Measurements from ENCODE around the gene ACTL7B. TPM values are rescaled to one million over a fixed set of nuclear protein-coding genes. Genes with fewer than 3 reads are reported as not detected.

Gene ACTL7B
- total RNA-seq, 3 donors from 2014 or later, result 0.16 TPM; not detected in 2

- H3K4me1 ChIP-seq, result no peaks in the 10 kb centered on the region
- TF ChIP-seq CTCF (IDR thresholded peaks at IDR 0.05), result no peak
- no peak for TF ChIP-seq POLR2A (IDR thresholded peaks at IDR 0.05)
- TF ChIP-seq POLR2AphosphoS5 (IDR thresholded peaks at IDR 0.05), result no peak
- intact Hi-C loops (cut with DNase I; ENCODE audit: low total_unique reads), result no loop called here
Observed at GRCh38 chr9:108816037-108816436, 39.7 kb downstream of the ACTL7B start.

GRCh38 chr9:108815156-108815555 is 40.6 kb downstream of the ACTL7B start:
- Histone ChIP-seq H3K36me3 (no peaks in the 10 kb centered on the region), H3K27me3 (no peaks in the 10 kb centered on the region), H3K27ac (no peak overlapping the region), H3K4me1 (no peaks in the 10 kb centered on the region), H3K4me3 (no peak overlapping the region), H3K9me3 (no peaks in the 10 kb centered on the region)
- DNase-seq (ENCODE audit: low spot score in 2 of 2), result no peak
- intact Hi-C loops (cut with DNase I; ENCODE audit: low total_unique reads), result no loop called here
- TF ChIP-seq CTCF (IDR thresholded peaks at IDR 0.05), result no peak
- no peak for TF ChIP-seq POLR2AphosphoS5 (IDR thresholded peaks at IDR 0.05)
- TF ChIP-seq POLR2A (IDR thresholded peaks at IDR 0.05), result no peak

More at GRCh38 chr9:108816037-108816436, 39.7 kb downstream of the ACTL7B start:
- Histone ChIP-seq H3K4me3 (no peak overlapping the region), H3K27me3 (no peaks in the 10 kb centered on the region), H3K27ac (no peak overlapping the region), H3K36me3 (no peaks in the 10 kb centered on the region), H3K9me3 (no peaks in the 10 kb centered on the region)
- no peak for DNase-seq (ENCODE audit: low spot score in 2 of 2)

GRCh38 chr9:108813951-108814601 is 41.7 kb downstream of the ACTL7B start:
- Histone ChIP-seq H3K27ac (no peak overlapping the region), H3K36me3 (no peaks in the 10 kb centered on the region), H3K27me3 (no peaks in the 10 kb centered on the region), H3K4me1 (no peaks in the 10 kb centered on the region), H3K4me3 (no peak overlapping the region), H3K9me3 (no peaks in the 10 kb centered on the region)
- DNase-seq (ENCODE audit: low spot score in 2 of 2), result no peak
- no peak for TF ChIP-seq CTCF (IDR thresholded peaks at IDR 0.05)
- TF ChIP-seq POLR2A (IDR thresholded peaks at IDR 0.05), result no peak
- no peak for TF ChIP-seq POLR2AphosphoS5 (IDR thresholded peaks at IDR 0.05)
- intact Hi-C loops (cut with DNase I; ENCODE audit: low total_unique reads), result no loop called here

- intact Hi-C loops (cut with DNase I; ENCODE audit: low total_unique reads), result no loop called here
- no peaks in the 10 kb centered on the region for H3K4me1 ChIP-seq
- H3K36me3 ChIP-seq, result no peaks in the 10 kb centered on the region
- no peak overlapping the region for H3K4me3 ChIP-seq
- no peak for DNase-seq (ENCODE audit: low spot score in 2 of 2)
- TF ChIP-seq POLR2AphosphoS5 (IDR thresholded peaks at IDR 0.05), result no peak
- TF ChIP-seq CTCF (IDR thresholded peaks at IDR 0.05), result no peak
- no peak for TF ChIP-seq POLR2A (IDR thresholded peaks at IDR 0.05)
- H3K9me3 ChIP-seq, result no peaks in the 10 kb centered on the region
- no peak overlapping the region for H3K27ac ChIP-seq
- no peaks in the 10 kb centered on the region for H3K27me3 ChIP-seq
Observed at GRCh38 chr9:108812396-108813025, 43.3 kb downstream of the ACTL7B start.

GRCh38 chr9:108811944-108812343 is 43.8 kb downstream of the ACTL7B start:
- Histone ChIP-seq H3K36me3 (no peaks in the 10 kb centered on the region), H3K4me3 (no peak overlapping the region), H3K9me3 (no peaks in the 10 kb centered on the region), H3K4me1 (no peaks in the 10 kb centered on the region), H3K27me3 (no peaks in the 10 kb centered on the region), H3K27ac (no peak overlapping the region)
- intact Hi-C loops (cut with DNase I; ENCODE audit: low total_unique reads), result no loop called here
- TF ChIP-seq POLR2A (IDR thresholded peaks at IDR 0.05), result no peak
- no peak for TF ChIP-seq CTCF (IDR thresholded peaks at IDR 0.05)
- no peak for TF ChIP-seq POLR2AphosphoS5 (IDR thresholded peaks at IDR 0.05)
- DNase-seq (ENCODE audit: low spot score in 2 of 2), result no peak

Data from breast epithelium (tissue), 4 donors.